Prostate gland (tissue), 2 donors: ENCODE measurements around the gene CLSTN1. TPM values are rescaled to one million over a fixed set of nuclear protein-coding genes. Genes with fewer than 3 reads are reported as not detected.

Source experiments
- DNase-seq: peaks from one replicate; pipeline ENCODE4 v3.0.0-alpha.2; 2019; ENCODE audit warnings: low spot score
- H3K27ac ChIP-seq, 2 donors: fragments of 200-600 bp; sonication (generic); 2 replicates each; pipeline ENCODE4 v1.5.1; 2017 to 2019
- H3K27me3 ChIP-seq: fragments of 200-600 bp; sonication (generic); replicated peaks from 2 replicates; pipeline ENCODE4 v1.5.1; 2019; ENCODE audit not compliant: insufficient read depth
- H3K36me3 ChIP-seq, 2 donors: fragments of 200-600 bp; sonication (generic); 1 replicate in 1 of 2; 2 replicates in 1 of 2; pipeline versions ENCODE4 v1.5.1 to v1.8.1; 2017 to 2019
- H3K4me1 ChIP-seq: fragments of 200-600 bp; sonication (generic); replicated peaks from 2 replicates; pipeline ENCODE4 v1.5.1; 2019
- H3K4me3 ChIP-seq, 2 donors: fragments of 200-600 bp; sonication (generic); 2 replicates each; pipeline ENCODE4 v1.5.1; 2017 to 2019
- H3K9me3 ChIP-seq: fragments of 200-600 bp; sonication (generic); 2 replicates; pipeline ENCODE4 v1.5.1; 2017
- POLR2A ChIP-seq: fragments of 450-650 bp; IDR thresholded peaks from one replicate; pipeline ENCODE4 v1.6.1; 2016; ENCODE audit warnings: antibody characterized with exemption, mild to moderate bottlenecking
- POLR2AphosphoS5 ChIP-seq: sonication (generic); formaldehyde crosslinking; IDR thresholded peaks from one replicate; pipeline ENCODE4 v1.6.1; 2017; ENCODE audit warnings: antibody characterized with exemption
- WGBS: methylation state at CpG from one replicate; pipeline ENCODE4 v1.1.5; 2018; 5-methylcytosine and 5-hydroxymethylcytosine counted together
- intact Hi-C: fragments of 100-400 bp; cut with DNase I; formaldehyde crosslinking; loops from one replicate; pipeline ENCODE4 v1.14.2; 2022
- total RNA-seq, 2 donors: library from RNA; depleted of rRNA; stranded (reverse); fragments of >200 nt; gene quantifications; one replicate each; pipeline ENCODE4 v1.1.0, GENCODE V29; 2016
- TF ChIP-seq, protein P1 (sequence below), 4 experiments: fragments of 200-600 bp in 2 of 4; fragments of 450-650 bp in 2 of 4; sonication (generic) in 2 of 4; IDR thresholded peaks; 1 replicate in 3 of 4; 2 replicates in 1 of 4; pipeline ENCODE4 v1.5.1; 2016 to 2019; ENCODE audit warnings: antibody characterized with exemption in 4 of 4, mild to moderate bottlenecking in 2 of 4, moderate library complexity in 2 of 4

The CLSTN1 gene
- total RNA-seq, 2 donors from 2014 or later, result 133 to 230 TPM

GRCh38 chr1:9871021-9871420, 47.3 kb upstream of the CLSTN1 start:
- Histone ChIP-seq H3K27me3 (no peaks in the 10 kb centered on the region), H3K27ac (no peak overlapping the region), H3K4me1 (peaks cover 2% of the 10 kb centered on the region), H3K4me3 (no peak overlapping the region), H3K9me3 (no peaks in the 10 kb centered on the region), H3K36me3 (no peaks in the 10 kb centered on the region)
- WGBS, result 87% methylated on average over 7 of the region's 9 CpGs
- DNase-seq, result no peak
- intact Hi-C loops, result loop anchor here (10.0 kb wide), 2 partner anchors 284 to 464 kb away; no protein-coding TSS in a partner anchor
- TF ChIP-seq, protein P1, sequence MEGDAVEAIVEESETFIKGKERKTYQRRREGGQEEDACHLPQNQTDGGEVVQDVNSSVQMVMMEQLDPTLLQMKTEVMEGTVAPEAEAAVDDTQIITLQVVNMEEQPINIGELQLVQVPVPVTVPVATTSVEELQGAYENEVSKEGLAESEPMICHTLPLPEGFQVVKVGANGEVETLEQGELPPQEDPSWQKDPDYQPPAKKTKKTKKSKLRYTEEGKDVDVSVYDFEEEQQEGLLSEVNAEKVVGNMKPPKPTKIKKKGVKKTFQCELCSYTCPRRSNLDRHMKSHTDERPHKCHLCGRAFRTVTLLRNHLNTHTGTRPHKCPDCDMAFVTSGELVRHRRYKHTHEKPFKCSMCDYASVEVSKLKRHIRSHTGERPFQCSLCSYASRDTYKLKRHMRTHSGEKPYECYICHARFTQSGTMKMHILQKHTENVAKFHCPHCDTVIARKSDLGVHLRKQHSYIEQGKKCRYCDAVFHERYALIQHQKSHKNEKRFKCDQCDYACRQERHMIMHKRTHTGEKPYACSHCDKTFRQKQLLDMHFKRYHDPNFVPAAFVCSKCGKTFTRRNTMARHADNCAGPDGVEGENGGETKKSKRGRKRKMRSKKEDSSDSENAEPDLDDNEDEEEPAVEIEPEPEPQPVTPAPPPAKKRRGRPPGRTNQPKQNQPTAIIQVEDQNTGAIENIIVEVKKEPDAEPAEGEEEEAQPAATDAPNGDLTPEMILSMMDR (IDR thresholded peaks at IDR 0.05), result no peak
- TF ChIP-seq POLR2AphosphoS5, result no peak
- no peak for TF ChIP-seq POLR2A

GRCh38 chr1:9870572-9870971, 46.8 kb upstream of the CLSTN1 start:
- Histone ChIP-seq H3K4me3 (no peak overlapping the region), H3K27ac (no peak overlapping the region), H3K27me3 (no peaks in the 10 kb centered on the region), H3K4me1 (peaks cover 2% of the 10 kb centered on the region), H3K36me3 (no peaks in the 10 kb centered on the region), H3K9me3 (no peaks in the 10 kb centered on the region)
- no peak for DNase-seq
- intact Hi-C loops, result loop anchor here (10.0 kb wide), 2 partner anchors 284 to 464 kb away; no protein-coding TSS in a partner anchor
- WGBS, result 83% methylated on average over 4 of the region's 4 CpGs
- TF ChIP-seq, protein P1 (IDR thresholded peaks at IDR 0.05), result no peak
- TF ChIP-seq POLR2AphosphoS5 (no peak), POLR2A (no peak)

GRCh38 chr1:9869831-9870251, 46.1 kb upstream of the CLSTN1 start:
- H3K36me3 ChIP-seq, result no peaks in the 10 kb centered on the region

DNA sequence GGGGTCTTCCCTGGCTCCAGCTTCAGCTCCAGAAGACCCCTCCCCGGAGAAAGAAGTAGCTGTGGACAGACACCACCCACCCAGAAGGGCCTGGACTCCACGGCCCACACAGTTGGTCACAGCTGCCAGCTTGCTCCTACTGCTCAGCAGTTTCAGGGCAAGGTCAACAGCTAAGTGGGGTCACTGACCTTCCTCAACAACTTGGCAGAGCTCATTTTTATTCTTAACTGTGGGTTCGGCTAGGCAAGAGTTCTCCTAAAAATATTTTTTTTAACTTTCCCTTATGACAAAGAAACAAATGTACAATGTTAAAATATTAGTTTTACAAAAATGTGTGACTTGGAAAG, 44.5 kb upstream of the CLSTN1 start:
- intact Hi-C loops, result loop anchor here (5.0 kb wide), 2 partner anchors 146 to 166 kb away; no protein-coding TSS in a partner anchor
- Histone ChIP-seq H3K27ac (no peak overlapping the region), H3K36me3 (no peaks in the 10 kb centered on the region), H3K4me3 (no peak overlapping the region), H3K27me3 (no peaks in the 10 kb centered on the region), H3K9me3 (no peaks in the 10 kb centered on the region), H3K4me1 (no peaks in the 10 kb centered on the region)
- DNase-seq, result no peak
- TF ChIP-seq POLR2A (no peak), POLR2AphosphoS5 (no peak)
- TF ChIP-seq, protein P1 (IDR thresholded peaks at IDR 0.05), result no peak
- WGBS, result 71% methylated on average over 3 of the region's 3 CpGs

More at GRCh38 chr1:9869831-9870251, 46.1 kb upstream of the CLSTN1 start:
- H3K27ac ChIP-seq, result no peak overlapping the region
- intact Hi-C loops, result loop anchor here (5.0 to 10.0 kb wide), 4 partner anchors 148 to 465 kb away; no protein-coding TSS in a partner anchor
- 48% methylated on average over 12 of the region's 13 CpGs for WGBS
- TF ChIP-seq, protein P1 (IDR thresholded peaks at IDR 0.05), result no peak
- TF ChIP-seq POLR2A, result no peak
- no peak for TF ChIP-seq POLR2AphosphoS5
- no peaks in the 10 kb centered on the region for H3K27me3 ChIP-seq
- no peaks in the 10 kb centered on the region for H3K9me3 ChIP-seq
- no peak for DNase-seq
- H3K4me3 ChIP-seq, result no peak overlapping the region
- no peaks in the 10 kb centered on the region for H3K4me1 ChIP-seq
